Measurements from ENCODE around the gene HSPB6. TPM values are rescaled to one million over a fixed set of nuclear protein-coding genes. Genes with fewer than 3 reads are reported as not detected.
"Not testable (repeated sequence)": the region's sequence is repeated elsewhere in the genome, so short reads cannot be mapped to it uniquely, and the experiment has no call there.

Gene HSPB6
- total RNA-seq, 2 donors from 2014 or later, result 0.33 to 0.90 TPM

DNA sequence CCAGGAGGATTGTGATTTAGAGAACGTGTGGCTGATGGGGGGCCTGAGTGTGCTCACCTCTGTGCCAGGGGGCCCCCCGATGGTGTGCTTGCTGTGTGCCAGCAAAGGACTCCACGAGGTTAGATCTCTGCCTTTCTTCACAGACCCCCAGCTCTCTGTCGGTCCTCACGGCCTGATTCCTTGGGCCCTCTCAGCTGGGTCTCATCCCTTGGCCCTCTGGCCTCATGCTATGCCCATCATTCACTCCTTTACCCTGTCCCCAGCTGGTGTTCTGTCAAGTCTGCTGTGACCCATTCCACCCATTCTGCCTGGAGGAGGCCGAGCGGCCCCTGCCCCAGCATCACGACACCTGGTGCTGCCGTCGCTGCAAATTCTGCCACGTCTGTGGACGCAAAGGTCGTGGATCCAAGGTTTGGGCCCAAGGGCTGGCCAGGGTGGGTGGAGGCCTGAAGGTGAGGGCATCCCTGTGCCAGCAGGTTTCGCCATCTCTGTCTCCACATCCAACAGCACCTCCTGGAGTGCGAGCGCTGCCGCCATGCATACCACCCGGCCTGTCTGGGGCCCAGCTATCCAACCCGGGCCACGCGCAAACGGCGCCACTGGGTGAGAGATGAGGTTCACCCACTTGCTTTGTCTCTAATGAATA lies 31.5 kb downstream of the HSPB6 start:
- Mint-ChIP-seq H3K27ac (no peak overlapping the region), H3K4me1 (no peaks in the 10 kb centered on the region), H3K36me3 (ENCODE audit: low read depth) (peaks cover 83% of the 10 kb centered on the region), H3K4me3 (no peak overlapping the region), H3K9me3 (no peaks in the 10 kb centered on the region), H3K27me3 (ENCODE audit: insufficient read depth) (no peaks in the 10 kb centered on the region)
- Histone ChIP-seq H3K36me3 (ENCODE audit: control insufficient read depth, insufficient read depth, low read length) (peaks cover 76% of the 10 kb centered on the region), H3K27me3 (ENCODE audit: control insufficient read depth, insufficient read depth, low read length, poor library complexity, severe bottlenecking) (no peaks in the 10 kb centered on the region), H3K9me3 (ENCODE audit: control insufficient read depth, low read length) (no peaks in the 10 kb centered on the region), H3K27ac (ENCODE audit: low read depth, low read length) (no peak overlapping the region), H3K9ac (ENCODE audit: extremely low read depth, low read length, poor library complexity, severe bottlenecking) (no peak overlapping the region), H3K4me3 (ENCODE audit: low read length) (no peak overlapping the region), H3K4me1 (ENCODE audit: control insufficient read depth, insufficient read depth, low read length) (no peaks in the 10 kb centered on the region)
- WGBS, 2 experiments (ENCODE audit: insufficient coverage in 1 of 2, insufficient read length in 1 of 2), result 96 to 99% methylated on average over 16 to 23 of the region's 23 CpGs
- TF ChIP-seq, protein P1, sequence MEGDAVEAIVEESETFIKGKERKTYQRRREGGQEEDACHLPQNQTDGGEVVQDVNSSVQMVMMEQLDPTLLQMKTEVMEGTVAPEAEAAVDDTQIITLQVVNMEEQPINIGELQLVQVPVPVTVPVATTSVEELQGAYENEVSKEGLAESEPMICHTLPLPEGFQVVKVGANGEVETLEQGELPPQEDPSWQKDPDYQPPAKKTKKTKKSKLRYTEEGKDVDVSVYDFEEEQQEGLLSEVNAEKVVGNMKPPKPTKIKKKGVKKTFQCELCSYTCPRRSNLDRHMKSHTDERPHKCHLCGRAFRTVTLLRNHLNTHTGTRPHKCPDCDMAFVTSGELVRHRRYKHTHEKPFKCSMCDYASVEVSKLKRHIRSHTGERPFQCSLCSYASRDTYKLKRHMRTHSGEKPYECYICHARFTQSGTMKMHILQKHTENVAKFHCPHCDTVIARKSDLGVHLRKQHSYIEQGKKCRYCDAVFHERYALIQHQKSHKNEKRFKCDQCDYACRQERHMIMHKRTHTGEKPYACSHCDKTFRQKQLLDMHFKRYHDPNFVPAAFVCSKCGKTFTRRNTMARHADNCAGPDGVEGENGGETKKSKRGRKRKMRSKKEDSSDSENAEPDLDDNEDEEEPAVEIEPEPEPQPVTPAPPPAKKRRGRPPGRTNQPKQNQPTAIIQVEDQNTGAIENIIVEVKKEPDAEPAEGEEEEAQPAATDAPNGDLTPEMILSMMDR (conservative IDR thresholded peaks at IDR 0.05), result no peak
- no peak for DNase-seq

DNA sequence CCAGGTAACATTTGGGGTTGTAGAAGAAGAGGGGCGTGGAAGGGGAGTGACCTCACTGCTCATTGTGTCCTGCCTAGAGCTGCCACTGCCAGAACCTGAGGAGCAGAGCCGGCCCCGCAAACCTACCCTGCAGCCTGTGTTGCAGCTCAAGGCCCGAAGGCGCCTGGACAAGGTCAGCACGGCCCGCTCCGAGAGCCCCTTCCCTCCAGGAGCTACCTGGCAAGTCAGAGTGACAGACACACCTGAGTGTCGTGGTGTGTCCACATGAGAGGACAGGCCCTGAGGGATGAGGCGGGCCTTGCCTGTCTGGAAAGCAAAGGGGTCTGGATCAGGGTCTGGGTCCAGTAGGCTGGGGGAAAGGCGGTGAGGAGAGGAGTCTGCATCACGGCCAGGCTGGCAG lies 32.3 kb downstream of the HSPB6 start:
- Histone ChIP-seq H3K36me3 (ENCODE audit: control insufficient read depth, insufficient read depth, low read length) (peaks cover 68% of the 10 kb centered on the region), H3K27ac (ENCODE audit: low read depth, low read length) (no peak overlapping the region), H3K4me1 (ENCODE audit: control insufficient read depth, insufficient read depth, low read length) (peaks cover under 1% of the 10 kb centered on the region), H3K9ac (ENCODE audit: extremely low read depth, low read length, poor library complexity, severe bottlenecking) (no peak overlapping the region), H3K27me3 (ENCODE audit: control insufficient read depth, insufficient read depth, low read length, poor library complexity, severe bottlenecking) (no peaks in the 10 kb centered on the region), H3K9me3 (ENCODE audit: control insufficient read depth, low read length) (no peaks in the 10 kb centered on the region), H3K4me3 (ENCODE audit: low read length) (no peak overlapping the region)
- no peak for DNase-seq
- TF ChIP-seq, protein P1 (conservative IDR thresholded peaks at IDR 0.05), result no peak
- Mint-ChIP-seq H3K27me3 (ENCODE audit: insufficient read depth) (no peaks in the 10 kb centered on the region), H3K4me3 (no peak overlapping the region), H3K9me3 (no peaks in the 10 kb centered on the region), H3K27ac (peak overlapping the region; percentile 19), H3K4me1 (no peaks in the 10 kb centered on the region), H3K36me3 (ENCODE audit: low read depth) (peaks cover 79% of the 10 kb centered on the region)
- WGBS, 2 experiments (ENCODE audit: insufficient coverage in 1 of 2, insufficient read length in 1 of 2), result 95 to 98% methylated on average over 10 to 12 of the region's 12 CpGs

DNA sequence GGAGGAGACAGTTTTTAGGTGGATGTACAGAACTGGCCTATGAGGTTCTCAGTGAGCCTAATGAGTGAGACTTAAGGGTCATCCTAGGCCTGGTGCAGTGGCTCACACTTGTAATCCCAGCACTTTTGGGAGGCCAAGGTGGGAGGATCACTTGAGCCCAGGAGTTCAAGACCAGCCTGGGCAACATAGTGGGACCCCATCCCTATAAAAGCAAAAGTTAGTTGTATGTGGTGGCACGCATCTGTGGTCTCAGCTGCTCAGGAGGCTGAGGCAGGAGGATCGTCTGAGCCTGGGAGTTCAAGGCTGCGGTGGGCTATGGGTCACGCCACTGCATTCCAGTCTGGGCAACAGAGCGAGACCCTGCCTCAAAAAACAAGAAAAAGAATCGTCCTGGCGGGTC lies 32.7 kb downstream of the HSPB6 start:
- 95 to 100% methylated on average over 7 of the region's 7 CpGs for WGBS, 2 experiments (ENCODE audit: insufficient coverage in 1 of 2, insufficient read length in 1 of 2)
- Mint-ChIP-seq H3K36me3 (ENCODE audit: low read depth) (peaks cover 77% of the 10 kb centered on the region), H3K27ac (peak overlapping the region; percentile 19)
- not testable (repeated sequence) for H3K4me1 Mint-ChIP-seq; DNase-seq; H3K9ac ChIP-seq (ENCODE audit: extremely low read depth, low read length, poor library complexity, severe bottlenecking); H3K27me3 ChIP-seq (ENCODE audit: control insufficient read depth, insufficient read depth, low read length, poor library complexity, severe bottlenecking); H3K4me3 ChIP-seq (ENCODE audit: low read length); H3K27me3 Mint-ChIP-seq (ENCODE audit: insufficient read depth); H3K9me3 ChIP-seq (ENCODE audit: control insufficient read depth, low read length); H3K27ac ChIP-seq (ENCODE audit: low read depth, low read length); H3K4me1 ChIP-seq (ENCODE audit: control insufficient read depth, insufficient read depth, low read length); H3K4me3 Mint-ChIP-seq; H3K9me3 Mint-ChIP-seq
- H3K36me3 ChIP-seq (ENCODE audit: control insufficient read depth, insufficient read depth, low read length), result peaks cover 64% of the 10 kb centered on the region

DNA sequence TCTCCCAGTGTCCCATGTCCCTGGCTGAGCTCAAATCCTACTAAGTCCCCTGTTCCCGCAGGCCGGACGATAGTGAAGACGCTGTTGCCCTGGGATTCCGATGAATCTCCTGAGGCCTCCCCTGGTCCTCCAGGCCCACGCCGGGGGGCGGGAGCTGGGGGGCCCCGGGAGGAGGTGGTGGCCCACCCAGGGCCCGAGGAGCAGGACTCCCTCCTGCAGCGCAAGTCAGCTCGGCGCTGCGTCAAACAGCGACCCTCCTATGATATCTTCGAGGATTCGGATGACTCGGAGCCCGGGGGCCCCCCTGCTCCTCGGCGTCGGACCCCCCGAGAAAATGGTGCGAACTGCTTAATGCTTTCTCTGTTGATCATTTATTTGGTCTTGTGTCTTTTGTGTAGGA lies 33.2 kb downstream of the HSPB6 start:
- Histone ChIP-seq H3K27me3 (ENCODE audit: control insufficient read depth, insufficient read depth, low read length, poor library complexity, severe bottlenecking) (no peaks in the 10 kb centered on the region), H3K9ac (ENCODE audit: extremely low read depth, low read length, poor library complexity, severe bottlenecking) (no peak overlapping the region), H3K27ac (ENCODE audit: low read depth, low read length) (no peak overlapping the region), H3K9me3 (ENCODE audit: control insufficient read depth, low read length) (no peaks in the 10 kb centered on the region), H3K36me3 (ENCODE audit: control insufficient read depth, insufficient read depth, low read length) (peaks cover 59% of the 10 kb centered on the region), H3K4me1 (ENCODE audit: control insufficient read depth, insufficient read depth, low read length) (peaks cover 7% of the 10 kb centered on the region), H3K4me3 (ENCODE audit: low read length) (no peak overlapping the region)
- TF ChIP-seq, protein P1 (conservative IDR thresholded peaks at IDR 0.05), result no peak
- H3K9me3 Mint-ChIP-seq, result no peaks in the 10 kb centered on the region
- H3K27me3 Mint-ChIP-seq (ENCODE audit: insufficient read depth), result no peaks in the 10 kb centered on the region
- peaks cover 5% of the 10 kb centered on the region for H3K4me1 Mint-ChIP-seq
- no peak overlapping the region for H3K27ac Mint-ChIP-seq
- WGBS, 2 experiments (ENCODE audit: insufficient coverage in 1 of 2, insufficient read length in 1 of 2), result 94 to 97% methylated on average over 12 to 24 of the region's 24 CpGs
- DNase-seq, result no peak
- peaks cover 72% of the 10 kb centered on the region for H3K36me3 Mint-ChIP-seq (ENCODE audit: low read depth)
- H3K4me3 Mint-ChIP-seq, result no peak overlapping the region

Data from endodermal cell (in vitro differentiated cells).